Keratinocyte (primary cell): ENCODE measurements around the gene MAML2.

ENCODE experiments used
- EZH2 ChIP-seq: IDR thresholded peaks from one replicate; pipeline ENCODE4 v1.6.1; 2012; ENCODE audit warnings: inconsistent platforms, mild to moderate bottlenecking, low read length, moderate library complexity
- TF ChIP-seq, protein P1 (sequence below), 3 experiments: IDR thresholded peaks in 1 of 3; conservative IDR thresholded peaks in 1 of 3; optimal IDR thresholded peaks in 1 of 3; 2 replicates in 2 of 3; 3 replicates in 1 of 3; pipeline versions ENCODE3 to v1.5.1; 2011; ENCODE audit warnings: low read length in 3 of 3, mild to moderate bottlenecking in 3 of 3, moderate library complexity in 2 of 3, control low read depth in 1 of 3, inconsistent platforms in 1 of 3; ENCODE audit not compliant: insufficient read depth in 2 of 3; ENCODE audit errors: extremely low read depth in 1 of 3

- TF ChIP-seq, protein P1, sequence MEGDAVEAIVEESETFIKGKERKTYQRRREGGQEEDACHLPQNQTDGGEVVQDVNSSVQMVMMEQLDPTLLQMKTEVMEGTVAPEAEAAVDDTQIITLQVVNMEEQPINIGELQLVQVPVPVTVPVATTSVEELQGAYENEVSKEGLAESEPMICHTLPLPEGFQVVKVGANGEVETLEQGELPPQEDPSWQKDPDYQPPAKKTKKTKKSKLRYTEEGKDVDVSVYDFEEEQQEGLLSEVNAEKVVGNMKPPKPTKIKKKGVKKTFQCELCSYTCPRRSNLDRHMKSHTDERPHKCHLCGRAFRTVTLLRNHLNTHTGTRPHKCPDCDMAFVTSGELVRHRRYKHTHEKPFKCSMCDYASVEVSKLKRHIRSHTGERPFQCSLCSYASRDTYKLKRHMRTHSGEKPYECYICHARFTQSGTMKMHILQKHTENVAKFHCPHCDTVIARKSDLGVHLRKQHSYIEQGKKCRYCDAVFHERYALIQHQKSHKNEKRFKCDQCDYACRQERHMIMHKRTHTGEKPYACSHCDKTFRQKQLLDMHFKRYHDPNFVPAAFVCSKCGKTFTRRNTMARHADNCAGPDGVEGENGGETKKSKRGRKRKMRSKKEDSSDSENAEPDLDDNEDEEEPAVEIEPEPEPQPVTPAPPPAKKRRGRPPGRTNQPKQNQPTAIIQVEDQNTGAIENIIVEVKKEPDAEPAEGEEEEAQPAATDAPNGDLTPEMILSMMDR (optimal IDR thresholded peaks at IDR 0.05 in 1 of 3, IDR thresholded peaks at IDR 0.05 in 1 of 3, conservative IDR thresholded peaks at IDR 0.05 in 1 of 3; ENCODE audit: extremely low read depth in 1 of 3, insufficient read depth in 2 of 3, low read length in 3 of 3), result no peak
- no peak for TF ChIP-seq EZH2
Observed at GRCh38 chr11:96119211-96119610, 223.8 kb downstream of the MAML2 start.
